Fibroblast of pulmonary artery (primary cell): Measurements from ENCODE around the gene ZC3H12A.

Experiments used
- DNase-seq: peaks from one replicate; pipeline ENCODE4 v3.0.0-alpha.2; 2010; ENCODE audit warnings: low read depth
- H3K4me3 ChIP-seq: replicated peaks from 2 replicates; pipeline ENCODE4 v1.5.1; 2011; ENCODE audit warnings: low read depth, mild to moderate bottlenecking, control low read depth, low read length, moderate library complexity
- TF ChIP-seq, protein P1 (sequence below): IDR thresholded peaks from 2 replicates; pipeline ENCODE4 v1.5.1; 2011; ENCODE audit warnings: mild to moderate bottlenecking, control low read depth, low read length, inconsistent platforms; ENCODE audit errors: missing control alignments

ZC3H12A gene

DNA sequence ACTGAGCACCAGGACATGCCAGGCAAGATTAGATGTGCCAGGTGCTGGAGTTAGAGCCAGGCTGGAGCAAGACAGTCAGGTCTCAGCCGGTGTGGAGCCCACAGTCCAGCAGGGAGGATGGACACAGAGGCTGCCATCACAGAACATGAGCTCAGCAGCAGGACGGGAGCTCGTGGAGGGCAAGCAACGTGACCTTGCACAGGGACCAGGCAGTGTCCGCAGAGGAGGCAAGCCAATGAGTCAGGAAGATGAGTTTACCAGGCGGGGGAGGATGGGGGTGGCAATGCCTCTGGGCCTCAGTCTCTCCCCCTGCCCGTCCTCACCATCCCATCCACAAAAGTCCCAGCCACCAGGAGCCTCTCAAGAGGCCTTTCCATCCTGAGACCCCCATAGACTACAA lies 20.7 kb upstream of the ZC3H12A start:
- no peak overlapping the region for H3K4me3 ChIP-seq
- TF ChIP-seq, protein P1, sequence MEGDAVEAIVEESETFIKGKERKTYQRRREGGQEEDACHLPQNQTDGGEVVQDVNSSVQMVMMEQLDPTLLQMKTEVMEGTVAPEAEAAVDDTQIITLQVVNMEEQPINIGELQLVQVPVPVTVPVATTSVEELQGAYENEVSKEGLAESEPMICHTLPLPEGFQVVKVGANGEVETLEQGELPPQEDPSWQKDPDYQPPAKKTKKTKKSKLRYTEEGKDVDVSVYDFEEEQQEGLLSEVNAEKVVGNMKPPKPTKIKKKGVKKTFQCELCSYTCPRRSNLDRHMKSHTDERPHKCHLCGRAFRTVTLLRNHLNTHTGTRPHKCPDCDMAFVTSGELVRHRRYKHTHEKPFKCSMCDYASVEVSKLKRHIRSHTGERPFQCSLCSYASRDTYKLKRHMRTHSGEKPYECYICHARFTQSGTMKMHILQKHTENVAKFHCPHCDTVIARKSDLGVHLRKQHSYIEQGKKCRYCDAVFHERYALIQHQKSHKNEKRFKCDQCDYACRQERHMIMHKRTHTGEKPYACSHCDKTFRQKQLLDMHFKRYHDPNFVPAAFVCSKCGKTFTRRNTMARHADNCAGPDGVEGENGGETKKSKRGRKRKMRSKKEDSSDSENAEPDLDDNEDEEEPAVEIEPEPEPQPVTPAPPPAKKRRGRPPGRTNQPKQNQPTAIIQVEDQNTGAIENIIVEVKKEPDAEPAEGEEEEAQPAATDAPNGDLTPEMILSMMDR, result no peak
- DNase-seq, result no peak

DNA sequence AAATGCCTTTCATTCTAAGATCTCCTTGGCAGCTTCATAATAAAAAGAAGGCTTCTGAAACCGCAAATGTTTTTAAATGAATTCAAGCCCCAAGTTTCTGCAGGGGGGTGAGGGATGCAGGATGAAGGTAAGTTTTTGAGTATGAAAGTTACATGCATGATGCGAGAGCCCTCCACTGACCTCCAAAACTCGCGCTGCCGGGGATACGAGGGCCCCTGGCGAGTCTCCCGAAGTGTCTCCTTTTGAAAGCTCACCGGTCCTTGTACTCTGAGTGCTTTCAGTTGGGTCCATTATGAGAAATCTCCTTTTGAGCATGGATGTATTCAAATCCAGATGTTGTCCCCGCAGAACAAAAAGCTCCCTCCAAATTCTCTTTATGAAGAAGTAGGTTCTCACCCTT lies 18.9 kb upstream of the ZC3H12A start:
- no peak for DNase-seq
- no peak overlapping the region for H3K4me3 ChIP-seq
- TF ChIP-seq, protein P1, result no peak

DNA sequence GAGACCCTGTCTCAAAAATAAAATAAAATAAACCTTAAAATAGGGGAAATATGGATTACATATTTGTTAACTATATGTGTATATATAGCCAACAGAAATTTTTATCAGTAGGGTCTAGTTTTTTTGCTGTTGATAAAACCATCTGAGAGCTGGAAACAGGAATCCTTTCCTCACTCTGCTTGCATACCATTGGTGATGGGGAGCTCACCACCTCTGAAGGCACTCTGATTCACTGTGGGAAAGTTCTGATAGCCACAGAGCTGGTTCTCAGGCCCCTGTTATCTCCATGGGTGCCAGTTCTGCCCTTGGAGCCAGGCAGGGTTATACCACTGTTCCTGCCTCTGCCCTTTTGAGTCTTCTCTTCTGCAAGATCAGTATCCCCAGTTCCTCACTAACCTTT lies 17.8 kb upstream of the ZC3H12A start:
- H3K4me3 ChIP-seq, result no peak overlapping the region
- TF ChIP-seq, protein P1, result no peak
- no peak for DNase-seq

DNA sequence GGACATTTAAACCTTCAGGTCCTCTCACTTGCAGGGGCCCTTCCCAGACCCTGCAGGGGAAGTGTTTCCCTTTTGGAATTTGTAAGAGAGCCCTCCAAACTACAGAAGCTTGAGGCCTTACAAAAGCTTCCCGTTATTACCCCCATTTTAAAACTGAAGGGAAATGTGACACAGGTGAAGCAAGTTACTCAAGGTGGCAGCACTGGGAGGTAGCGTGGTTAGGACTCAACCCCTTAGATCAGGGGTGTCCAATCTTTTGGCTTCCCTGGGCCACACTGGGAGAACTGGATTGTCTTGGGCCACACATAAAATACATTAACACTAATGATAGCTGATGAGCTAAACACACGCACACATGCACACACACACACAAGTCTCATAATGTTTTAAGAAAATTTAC lies 15.8 kb upstream of the ZC3H12A start:
- H3K4me3 ChIP-seq, result no peak overlapping the region
- TF ChIP-seq, protein P1, result no peak
- no peak for DNase-seq

DNA sequence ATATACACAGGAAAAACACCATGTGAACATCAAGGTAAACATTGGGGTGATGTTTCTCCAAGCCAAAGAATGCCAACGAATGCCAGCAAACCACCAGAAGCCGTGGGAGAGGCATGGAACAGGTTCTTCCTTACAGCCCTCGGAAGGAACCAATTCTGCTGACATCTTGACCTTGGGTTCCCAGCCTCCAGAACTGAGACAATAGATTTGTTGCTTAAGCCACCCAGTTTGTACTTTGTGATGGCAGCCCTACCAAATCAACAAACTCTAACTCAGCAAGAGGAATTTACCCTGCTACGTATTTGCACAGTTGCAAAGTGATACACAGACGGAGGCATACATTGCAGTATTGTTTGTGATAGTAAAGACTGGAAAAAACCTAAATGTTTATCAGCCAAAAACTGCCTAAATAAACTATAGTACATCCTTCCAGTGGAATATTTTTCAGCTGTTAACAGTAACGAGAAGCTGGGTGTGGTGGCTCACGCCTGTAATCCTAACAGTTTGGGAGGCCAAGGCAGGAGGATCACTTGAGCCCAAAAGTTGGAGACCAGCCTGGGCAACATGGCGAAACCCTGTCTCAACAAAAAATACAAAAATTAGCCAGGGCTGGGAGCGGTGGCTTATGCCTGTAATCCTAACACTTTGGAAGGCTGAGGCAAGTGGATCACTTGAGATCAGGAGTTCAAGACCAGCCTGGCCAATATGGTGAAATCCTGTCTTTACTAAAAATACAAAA lies 12.5 kb upstream of the ZC3H12A start:
- peak; percentile 58 for DNase-seq
- TF ChIP-seq, protein P1, result no peak

DNA sequence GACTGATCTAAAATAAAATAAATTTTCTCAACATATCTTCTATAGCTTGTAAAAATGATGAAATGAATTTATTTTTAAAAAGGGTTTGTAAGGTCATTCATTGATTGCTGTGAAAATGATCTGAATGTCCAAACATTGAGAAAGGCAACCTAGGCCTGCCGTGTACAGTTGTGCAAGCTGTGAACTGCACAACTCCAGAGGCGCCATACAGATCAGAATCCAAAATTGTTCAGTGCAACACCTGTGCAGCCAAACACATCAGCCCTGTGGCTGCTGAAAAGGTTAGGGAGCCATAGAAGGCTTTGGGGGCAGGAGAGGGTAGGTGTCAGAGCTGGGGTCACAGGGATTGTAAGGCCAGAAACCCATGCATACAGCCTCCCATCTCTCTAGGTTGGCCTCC lies 9.9 kb upstream of the ZC3H12A start:
- H3K4me3 ChIP-seq, result no peak overlapping the region
- TF ChIP-seq, protein P1, result no peak
- no peak for DNase-seq

More for the DNA sequence above, 12.5 kb upstream of the ZC3H12A start:
- no peak overlapping the region for H3K4me3 ChIP-seq
